Stomach (tissue), 9 donors: ENCODE results near the gene CPB1. TPM values are rescaled to one million over a fixed set of nuclear protein-coding genes. Genes with fewer than 3 reads are reported as not detected.

Experiments
- DNase-seq, 2 donors: peaks; one replicate each; pipeline versions ENCODE4 v3.0.0 to v3.0.0-alpha.2; 2013 to 2019
- H3K27ac ChIP-seq, 5 donors: fragments of 200-600 bp in 4 of 5; sonication (generic) in 4 of 5; one replicate each; pipeline ENCODE4 v1.5.1; 2013 to 2019; ENCODE audit warnings: mild to moderate bottlenecking in 1 of 5, moderate library complexity in 1 of 5
- H3K27me3 ChIP-seq, 3 donors: fragments of 200-600 bp; sonication (generic); one replicate each; pipeline ENCODE4 v1.5.1; 2017 to 2019; ENCODE audit warnings: mixed run types in 1 of 3
- H3K36me3 ChIP-seq, 4 donors: fragments of 200-600 bp; sonication (generic); 1 replicate in 3 of 4; 2 replicates in 1 of 4; pipeline ENCODE4 v1.5.1; 2016 to 2019
- H3K4me1 ChIP-seq, 4 donors: fragments of 200-600 bp; sonication (generic); one replicate each; pipeline ENCODE4 v1.5.1; 2016 to 2019
- H3K4me3 ChIP-seq, 4 donors: fragments of 200-600 bp; sonication (generic) in 3 of 4; one replicate each; pipeline ENCODE4 v1.5.1; 2016 to 2019; ENCODE audit warnings: mild to moderate bottlenecking in 1 of 4
- H3K9me3 ChIP-seq, 4 donors: fragments of 200-600 bp; sonication (generic); one replicate each; pipeline ENCODE4 v1.5.1; 2016 to 2019
- EP300 ChIP-seq: sonication (generic); formaldehyde crosslinking; IDR thresholded peaks from one replicate; pipeline ENCODE4 v1.6.1; 2017; ENCODE audit warnings: antibody characterized with exemption
- POLR2A ChIP-seq, 4 donors: fragments of 450-650 bp; IDR thresholded peaks; one replicate each; pipeline ENCODE4 v1.6.1; 2016; ENCODE audit warnings: antibody characterized with exemption in 4 of 4, control low read depth in 2 of 4, mild to moderate bottlenecking in 1 of 4, moderate library complexity in 1 of 4
- POLR2AphosphoS5 ChIP-seq, 3 donors: sonication (generic); formaldehyde crosslinking; IDR thresholded peaks; one replicate each; pipeline ENCODE4 v1.6.1; 2016; ENCODE audit warnings: antibody characterized with exemption in 3 of 3
- WGBS, 5 donors: extraction: QIAGEN DNeasy Blood & Tissue Kit in 3 of 5; methylation state at CpG; one replicate each; pipeline versions ENCODE4 v1.1.5 to v1.1.7; 2013 to 2018; 5-methylcytosine and 5-hydroxymethylcytosine counted together
- intact Hi-C: fragments of 100-400 bp; cut with DNase I; formaldehyde crosslinking; loops from one replicate; pipeline ENCODE4 v1.15.1; 2023; ENCODE audit warnings: low total_unique reads
- polyA plus RNA-seq, 3 donors: library from polyadenylated mRNA; stranded (reverse); fragments of 200-250 nt; gene quantifications; one replicate each; pipeline ENCODE4 v1.2.3, GENCODE V29; 2013
- total RNA-seq, 5 donors: library from RNA; depleted of rRNA; stranded (reverse); fragments of >200 nt; gene quantifications; one replicate each; pipeline versions ENCODE4 v1.1.0 to v1.2.3, GENCODE V29; 2014 to 2016
- TF ChIP-seq, protein P1 (sequence below), 7 experiments: fragments of 450-650 bp in 4 of 7; fragments of 200-600 bp in 3 of 7; sonication (generic) in 3 of 7; IDR thresholded peaks; one replicate each; pipeline ENCODE4 v1.5.1; 2016 to 2019; ENCODE audit warnings: antibody characterized with exemption in 7 of 7, control low read depth in 2 of 7, mild to moderate bottlenecking in 1 of 7
- donor health status: healthy with polysubstance abuse.
- donor health status: Bipolar disorder and iron deficiency.
- donor health status: healthy.

CPB1 gene
- total and polyA plus RNA-seq, 8 donors: 0.70 to 29.2 (median 3.9) TPM; not detected in 4

DNA sequence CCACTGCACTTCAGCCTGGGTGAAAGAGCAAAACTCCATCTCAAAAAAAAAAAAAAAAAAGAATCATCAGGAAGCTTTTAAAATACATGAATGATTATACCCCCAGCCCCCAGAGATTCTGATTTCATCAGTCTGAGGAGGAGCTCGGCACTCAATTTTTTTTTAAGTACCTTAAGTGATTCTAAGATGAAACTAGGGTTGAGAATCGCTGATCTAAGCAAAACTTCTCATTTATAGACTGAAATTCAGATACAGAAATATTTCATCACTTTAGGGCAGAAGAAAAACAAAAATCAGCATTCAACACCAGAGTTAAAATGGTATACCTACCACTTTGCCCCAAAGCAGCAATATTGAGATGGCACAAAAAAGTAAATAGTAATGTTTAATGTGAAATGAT lies 62.2 kb downstream of the CPB1 start:
- TF ChIP-seq, protein P1, sequence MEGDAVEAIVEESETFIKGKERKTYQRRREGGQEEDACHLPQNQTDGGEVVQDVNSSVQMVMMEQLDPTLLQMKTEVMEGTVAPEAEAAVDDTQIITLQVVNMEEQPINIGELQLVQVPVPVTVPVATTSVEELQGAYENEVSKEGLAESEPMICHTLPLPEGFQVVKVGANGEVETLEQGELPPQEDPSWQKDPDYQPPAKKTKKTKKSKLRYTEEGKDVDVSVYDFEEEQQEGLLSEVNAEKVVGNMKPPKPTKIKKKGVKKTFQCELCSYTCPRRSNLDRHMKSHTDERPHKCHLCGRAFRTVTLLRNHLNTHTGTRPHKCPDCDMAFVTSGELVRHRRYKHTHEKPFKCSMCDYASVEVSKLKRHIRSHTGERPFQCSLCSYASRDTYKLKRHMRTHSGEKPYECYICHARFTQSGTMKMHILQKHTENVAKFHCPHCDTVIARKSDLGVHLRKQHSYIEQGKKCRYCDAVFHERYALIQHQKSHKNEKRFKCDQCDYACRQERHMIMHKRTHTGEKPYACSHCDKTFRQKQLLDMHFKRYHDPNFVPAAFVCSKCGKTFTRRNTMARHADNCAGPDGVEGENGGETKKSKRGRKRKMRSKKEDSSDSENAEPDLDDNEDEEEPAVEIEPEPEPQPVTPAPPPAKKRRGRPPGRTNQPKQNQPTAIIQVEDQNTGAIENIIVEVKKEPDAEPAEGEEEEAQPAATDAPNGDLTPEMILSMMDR (IDR thresholded peaks at IDR 0.05): no peak
- TF ChIP-seq POLR2A (IDR thresholded peaks at IDR 0.05): no peak
- TF ChIP-seq EP300: no peak

DNA sequence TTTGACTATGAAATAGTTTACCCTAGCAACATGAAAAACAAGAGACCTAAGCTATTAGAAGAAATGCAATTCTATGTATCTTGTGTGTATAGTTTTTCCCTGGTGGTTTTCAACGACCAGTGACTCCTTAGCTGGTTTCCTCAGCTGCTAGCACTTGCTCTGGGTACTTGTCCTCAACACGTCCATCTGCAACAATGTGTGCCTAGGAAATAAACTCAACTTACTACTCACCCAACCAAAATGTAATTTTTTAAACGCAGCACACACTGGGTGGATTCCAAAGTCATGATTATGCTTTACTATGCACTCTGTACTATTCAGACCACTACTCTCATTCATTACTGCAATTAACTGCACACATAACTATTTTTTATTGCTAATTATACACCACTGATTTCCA lies 68.5 kb downstream of the CPB1 start:
- Histone ChIP-seq H3K4me3 (no peak overlapping the region), H3K9me3 (no peaks in the 10 kb centered on the region), H3K4me1 (no peaks in the 10 kb centered on the region), H3K27me3 (no peaks in the 10 kb centered on the region), H3K36me3 (no peaks in the 10 kb centered on the region), H3K27ac (no peak overlapping the region)
- DNase-seq: no peak
- TF ChIP-seq, protein P1 (IDR thresholded peaks at IDR 0.05): no peak
- no peak for TF ChIP-seq POLR2AphosphoS5 (IDR thresholded peaks at IDR 0.05)
- TF ChIP-seq POLR2A (IDR thresholded peaks at IDR 0.05): no peak
- TF ChIP-seq EP300: no peak
- intact Hi-C loops: no loop called here
- 70 to 82% (median 77%) methylated on average over 3 of the region's 3 CpGs for WGBS, 5 donors

More for the DNA sequence above, 62.2 kb downstream of the CPB1 start:
- WGBS, 5 donors: 81 to 93% (median 86%) methylated on average over 2 of the region's 2 CpGs
- Histone ChIP-seq H3K9me3 (no peaks in the 10 kb centered on the region), H3K4me3 (no peak overlapping the region), H3K27ac (no peak overlapping the region), H3K4me1 (no peaks in the 10 kb centered on the region), H3K27me3 (no peaks in the 10 kb centered on the region), H3K36me3 (no peaks in the 10 kb centered on the region)
- intact Hi-C loops: no loop called here
- DNase-seq: no peak

DNA sequence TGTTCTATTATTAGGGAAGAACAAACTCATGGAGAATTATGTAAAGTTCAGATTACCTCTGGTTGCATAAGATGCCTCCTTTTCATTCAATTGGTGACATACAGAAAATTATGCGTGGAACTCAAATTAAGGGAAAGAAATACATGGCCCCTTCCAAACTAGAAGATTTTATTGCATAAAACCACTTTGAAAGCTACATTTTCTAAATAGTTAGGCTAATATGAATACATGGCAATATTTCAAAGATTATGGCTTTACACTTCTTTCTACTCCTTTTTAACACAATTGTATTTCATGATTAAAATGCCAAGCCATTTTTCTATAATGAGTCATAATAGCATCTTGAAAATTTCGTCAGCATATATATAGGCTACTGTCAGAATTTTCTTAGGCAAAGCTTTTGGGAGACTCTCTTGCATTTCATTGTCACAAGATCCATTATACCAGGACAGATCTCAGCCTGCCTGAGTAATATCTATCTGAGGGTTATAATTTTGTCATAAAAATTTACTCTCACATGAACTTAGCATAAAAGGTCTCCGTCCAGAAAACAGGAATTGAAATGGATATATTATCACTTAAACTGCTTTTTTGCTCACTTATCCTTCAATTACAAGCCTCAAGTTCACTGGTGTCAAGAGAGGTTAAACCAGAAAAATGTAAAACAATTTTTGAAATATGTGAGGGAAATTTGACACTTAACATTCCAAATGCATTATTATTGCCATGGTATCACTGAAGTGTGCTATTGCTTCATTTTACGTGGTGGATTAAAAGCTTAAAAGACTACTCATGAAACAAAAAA lies 74.6 kb downstream of the CPB1 start:
- Histone ChIP-seq H3K9me3 (no peaks in the 10 kb centered on the region), H3K36me3 (no peaks in the 10 kb centered on the region), H3K27ac (no peak overlapping the region), H3K4me1 (no peaks in the 10 kb centered on the region), H3K27me3 (no peaks in the 10 kb centered on the region), H3K4me3 (no peak overlapping the region)
- TF ChIP-seq POLR2AphosphoS5 (IDR thresholded peaks at IDR 0.05) (no peak), EP300 (no peak), POLR2A (IDR thresholded peaks at IDR 0.05) (no peak)
- TF ChIP-seq, protein P1 (IDR thresholded peaks at IDR 0.05): no peak
- intact Hi-C loops: no loop called here
- WGBS, 5 donors: 71 to 86% (median 75%) methylated on average over 4 of the region's 4 CpGs
- DNase-seq: no peak

DNA sequence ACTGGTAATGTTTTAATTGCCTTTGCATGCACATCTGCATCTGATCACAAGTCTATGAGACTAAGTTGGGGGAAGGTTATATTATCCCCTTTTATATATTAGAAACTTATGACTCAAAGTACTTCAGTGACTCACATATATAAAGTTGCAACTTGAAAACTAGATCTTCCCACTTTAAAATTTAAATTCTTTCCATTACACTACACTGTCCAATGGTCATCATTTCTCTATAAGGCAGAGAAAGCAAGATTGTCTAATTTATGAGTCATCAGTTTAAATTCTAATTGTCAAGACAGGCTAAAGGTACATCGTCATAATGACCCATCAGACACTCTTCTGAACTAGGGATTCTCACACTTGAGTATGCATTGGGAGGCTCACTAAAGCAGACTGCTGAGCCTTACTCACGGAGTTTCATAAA lies 75.4 kb downstream of the CPB1 start:
- intact Hi-C loops: no loop called here
- Histone ChIP-seq H3K36me3 (no peaks in the 10 kb centered on the region), H3K9me3 (no peaks in the 10 kb centered on the region), H3K27ac (no peak overlapping the region), H3K4me3 (no peak overlapping the region), H3K4me1 (no peaks in the 10 kb centered on the region), H3K27me3 (no peaks in the 10 kb centered on the region)
- WGBS, 5 donors: 87 to 90% (median 88%) methylated on average over 2 of the region's 2 CpGs
- DNase-seq: no peak
- TF ChIP-seq, protein P1 (IDR thresholded peaks at IDR 0.05): no peak
- no peak for TF ChIP-seq EP300
- TF ChIP-seq POLR2A (IDR thresholded peaks at IDR 0.05): no peak
- TF ChIP-seq POLR2AphosphoS5 (IDR thresholded peaks at IDR 0.05): no peak
